Osteocyte (in vitro differentiated cells): ENCODE results near the gene SLC36A2. TPM values are rescaled to one million over a fixed set of nuclear protein-coding genes. Genes with fewer than 3 reads are reported as not detected.

ENCODE experiments used
- DNase-seq: peaks from one replicate; pipeline ENCODE4 v3.0.0; 2021; ENCODE audit warnings: mixed read lengths; ENCODE audit not compliant: unreplicated experiment; ENCODE audit errors: extremely low spot score
- H3K27ac Mint-ChIP-seq: one replicate; pipeline ENCODE4 v1.8.0; 2021; ENCODE audit warnings: mild to moderate bottlenecking, mixed read lengths; ENCODE audit not compliant: unreplicated experiment
- H3K27me3 Mint-ChIP-seq: one replicate; pipeline ENCODE4 v1.8.0; 2021; ENCODE audit warnings: mixed read lengths; ENCODE audit not compliant: unreplicated experiment
- H3K36me3 Mint-ChIP-seq: one replicate; pipeline ENCODE4 v1.8.0; 2021; ENCODE audit warnings: mixed read lengths; ENCODE audit not compliant: unreplicated experiment
- H3K4me1 Mint-ChIP-seq: one replicate; pipeline ENCODE4 v1.8.0; 2021; ENCODE audit warnings: mixed read lengths; ENCODE audit not compliant: unreplicated experiment
- H3K4me3 Mint-ChIP-seq: one replicate; pipeline ENCODE4 v1.8.0; 2021; ENCODE audit warnings: mild to moderate bottlenecking, moderate library complexity, mixed read lengths; ENCODE audit not compliant: unreplicated experiment
- H3K9me3 Mint-ChIP-seq: one replicate; pipeline ENCODE4 v1.8.0; 2021; ENCODE audit warnings: mixed read lengths; ENCODE audit not compliant: unreplicated experiment
- CTCF ChIP-seq: fragments of 200-600 bp; sonication (generic); IDR thresholded peaks from 2 replicates; pipeline ENCODE4 v1.5.0; 2021; ENCODE audit warnings: antibody characterized with exemption, mild to moderate bottlenecking, moderate library complexity
- total RNA-seq: library from RNA; stranded (reverse); gene quantifications from 2 replicates; pipeline ENCODE4 v1.2.1, GENCODE V29; 2021

SLC36A2 gene
- total RNA-seq, 1 donor from 2014 or later, result not detected

GRCh38 chr5:151280443-151280842 lies 66.9 kb downstream of the SLC36A2 start:
- no peak for TF ChIP-seq CTCF
- H3K36me3 Mint-ChIP-seq, result no peaks in the 10 kb centered on the region

GRCh38 chr5:151278845-151279244 lies 68.5 kb downstream of the SLC36A2 start:
- no peak overlapping the region for H3K27ac Mint-ChIP-seq
- no peaks in the 10 kb centered on the region for H3K9me3 Mint-ChIP-seq
- H3K4me3 Mint-ChIP-seq, result no peak overlapping the region
- no peak for DNase-seq
- peaks cover 6% of the 10 kb centered on the region for H3K4me1 Mint-ChIP-seq
- H3K36me3 Mint-ChIP-seq, result no peaks in the 10 kb centered on the region
- no peak for TF ChIP-seq CTCF
- peaks cover 25% of the 10 kb centered on the region for H3K27me3 Mint-ChIP-seq

More at GRCh38 chr5:151280443-151280842, 66.9 kb downstream of the SLC36A2 start:
- H3K27ac Mint-ChIP-seq, result no peak overlapping the region
- DNase-seq, result no peak
- no peaks in the 10 kb centered on the region for H3K9me3 Mint-ChIP-seq
- H3K4me1 Mint-ChIP-seq, result peaks cover 6% of the 10 kb centered on the region
- peaks cover 31% of the 10 kb centered on the region for H3K27me3 Mint-ChIP-seq
- no peak overlapping the region for H3K4me3 Mint-ChIP-seq

GRCh38 chr5:151275803-151276202 lies 71.6 kb downstream of the SLC36A2 start:
- Mint-ChIP-seq H3K27ac (no peak overlapping the region), H3K4me3 (no peak overlapping the region), H3K9me3 (no peaks in the 10 kb centered on the region), H3K4me1 (peaks cover 6% of the 10 kb centered on the region), H3K27me3 (peaks cover 19% of the 10 kb centered on the region), H3K36me3 (no peaks in the 10 kb centered on the region)
- no peak for TF ChIP-seq CTCF
- DNase-seq, result no peak

- Mint-ChIP-seq H3K4me1 (peaks cover 6% of the 10 kb centered on the region), H3K27me3 (peaks cover 19% of the 10 kb centered on the region), H3K4me3 (no peak overlapping the region), H3K36me3 (no peaks in the 10 kb centered on the region), H3K9me3 (no peaks in the 10 kb centered on the region), H3K27ac (no peak overlapping the region)
- TF ChIP-seq CTCF, result no peak
- no peak for DNase-seq
These were observed 72.7 kb downstream of the SLC36A2 start for GRCh38 chr5:151274666-151275065.

- H3K27ac Mint-ChIP-seq, result no peak overlapping the region
- DNase-seq, result no peak
- no peak for TF ChIP-seq CTCF
- H3K9me3 Mint-ChIP-seq, result no peaks in the 10 kb centered on the region
- no peak overlapping the region for H3K4me3 Mint-ChIP-seq
- peaks cover 4% of the 10 kb centered on the region for H3K27me3 Mint-ChIP-seq
- H3K4me1 Mint-ChIP-seq, result peaks cover 2% of the 10 kb centered on the region
- H3K36me3 Mint-ChIP-seq, result peaks cover 16% of the 10 kb centered on the region
These were observed 76.0 kb downstream of the SLC36A2 start for GRCh38 chr5:151271336-151271735.
